Measurements from ENCODE around the gene NFATC3. TPM values are rescaled to one million over a fixed set of nuclear protein-coding genes. Genes with fewer than 3 reads are reported as not detected.

NFATC3 gene
- total and polyA plus RNA-seq, 4 donors: 9.7 to 21.2 (median 16.8) TPM

DNA sequence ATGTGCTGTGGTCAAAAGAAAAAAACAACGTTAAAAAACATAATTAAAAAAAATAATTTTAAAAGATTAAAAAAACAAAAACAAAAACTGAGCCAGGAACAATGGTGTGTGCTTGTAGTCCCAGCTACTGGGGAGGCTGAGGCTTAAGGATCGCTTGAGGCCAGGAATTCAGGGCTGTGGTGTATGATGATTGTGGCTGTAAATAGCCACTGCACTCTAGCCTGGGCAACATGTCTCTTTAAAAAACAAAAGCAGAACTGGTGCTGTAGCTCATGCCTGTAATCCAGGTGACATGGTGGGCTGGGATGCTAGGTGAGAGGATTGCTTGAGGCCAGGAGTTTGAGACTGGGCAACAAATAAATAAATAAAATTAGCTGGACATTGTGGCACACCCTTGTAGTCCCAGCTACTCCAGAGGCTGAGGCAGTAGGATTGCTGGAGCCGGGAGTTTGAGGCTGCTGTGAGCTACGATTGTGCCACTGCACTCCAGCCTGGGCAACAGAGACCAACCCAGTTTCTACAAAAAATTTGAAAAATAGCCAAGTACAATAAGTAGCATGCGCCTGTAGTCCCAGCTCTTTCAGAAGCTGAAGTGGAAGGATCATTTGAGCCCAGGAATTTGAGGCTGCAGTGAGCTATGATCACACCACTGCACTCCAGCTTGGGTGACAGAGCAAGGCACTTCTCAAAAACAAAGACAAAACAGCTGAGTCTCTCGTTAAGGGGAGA is 43.6 kb downstream of the NFATC3 start (continued):
- TF ChIP-seq GABPA (IDR thresholded peaks at IDR 0.05 in 1 of 2, conservative IDR thresholded peaks at IDR 0.05 in 1 of 2): no peak
- TF ChIP-seq JUND (IDR thresholded peaks at IDR 0.05): no peak

DNA sequence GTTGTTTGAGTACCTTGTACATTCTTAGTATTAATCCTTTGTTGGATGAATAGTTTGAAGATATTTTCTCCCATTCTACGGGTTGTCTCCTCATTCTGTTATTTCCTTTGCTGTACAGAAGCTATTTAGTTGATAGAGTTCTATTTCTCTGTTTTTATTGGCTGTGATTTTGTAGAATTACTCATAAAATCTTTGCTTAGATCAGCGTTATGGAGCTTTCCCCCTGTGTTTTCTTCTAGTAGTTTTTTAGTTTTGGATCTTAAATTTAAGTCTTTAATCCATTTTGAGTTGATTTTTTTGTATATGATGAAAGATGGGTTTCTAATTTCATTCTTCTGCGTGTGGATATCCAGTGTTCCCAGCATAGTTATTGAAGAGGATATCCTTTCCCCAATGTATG is 45.4 kb downstream of the NFATC3 start:
- no peak overlapping the region for H3K4me3 ChIP-seq (ENCODE audit: low read depth in 1 of 3, low read length in 3 of 3)
- DNase-seq (ENCODE audit: low spot score): no peak
- no peak overlapping the region for H3K9ac ChIP-seq (ENCODE audit: low read depth in 1 of 2, low read length in 2 of 2)
- WGBS: 93% methylated on average over 3 of the region's 3 CpGs
- no peaks in the 10 kb centered on the region for H3K9me3 ChIP-seq (ENCODE audit: control insufficient read depth in 4 of 4, low read length in 3 of 4)
- H3K36me3 ChIP-seq (ENCODE audit: control insufficient read depth in 4 of 4, insufficient read depth in 3 of 4, low read depth in 1 of 4, low read length in 3 of 4): peaks cover 0 to 7% (median 4%) of the 10 kb centered on the region in 4 donors
- H3K27ac ChIP-seq (ENCODE audit: low read depth in 1 of 2, low read length in 2 of 2): no peak overlapping the region
- peaks cover 0 to 6% (median 2%) of the 10 kb centered on the region in 4 donors for H3K4me1 ChIP-seq (ENCODE audit: control insufficient read depth in 4 of 4, insufficient read depth in 4 of 4, low read length in 3 of 4)
- no peaks in the 10 kb centered on the region for H3K27me3 ChIP-seq (ENCODE audit: control insufficient read depth in 4 of 4, insufficient read depth in 4 of 4, low read length in 3 of 4)
- TF ChIP-seq, protein P1, sequence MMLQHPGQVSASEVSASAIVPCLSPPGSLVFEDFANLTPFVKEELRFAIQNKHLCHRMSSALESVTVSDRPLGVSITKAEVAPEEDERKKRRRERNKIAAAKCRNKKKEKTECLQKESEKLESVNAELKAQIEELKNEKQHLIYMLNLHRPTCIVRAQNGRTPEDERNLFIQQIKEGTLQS (IDR thresholded peaks at IDR 0.05): no peak
- TF ChIP-seq GABPA (IDR thresholded peaks at IDR 0.05 in 1 of 2, conservative IDR thresholded peaks at IDR 0.05 in 1 of 2) (no peak), YY1 (IDR thresholded peaks at IDR 0.05) (no peak), RXRA (IDR thresholded peaks at IDR 0.05) (no peak), EGR1 (IDR thresholded peaks at IDR 0.05; ENCODE audit: low read depth in 2 of 2) (no peak), FOXA2 (IDR thresholded peaks at IDR 0.05) (no peak), TAF1 (conservative IDR thresholded peaks at IDR 0.05) (no peak), SP1 (IDR thresholded peaks at IDR 0.05) (no peak), JUND (IDR thresholded peaks at IDR 0.05) (no peak)
- TF ChIP-seq, protein P2, sequence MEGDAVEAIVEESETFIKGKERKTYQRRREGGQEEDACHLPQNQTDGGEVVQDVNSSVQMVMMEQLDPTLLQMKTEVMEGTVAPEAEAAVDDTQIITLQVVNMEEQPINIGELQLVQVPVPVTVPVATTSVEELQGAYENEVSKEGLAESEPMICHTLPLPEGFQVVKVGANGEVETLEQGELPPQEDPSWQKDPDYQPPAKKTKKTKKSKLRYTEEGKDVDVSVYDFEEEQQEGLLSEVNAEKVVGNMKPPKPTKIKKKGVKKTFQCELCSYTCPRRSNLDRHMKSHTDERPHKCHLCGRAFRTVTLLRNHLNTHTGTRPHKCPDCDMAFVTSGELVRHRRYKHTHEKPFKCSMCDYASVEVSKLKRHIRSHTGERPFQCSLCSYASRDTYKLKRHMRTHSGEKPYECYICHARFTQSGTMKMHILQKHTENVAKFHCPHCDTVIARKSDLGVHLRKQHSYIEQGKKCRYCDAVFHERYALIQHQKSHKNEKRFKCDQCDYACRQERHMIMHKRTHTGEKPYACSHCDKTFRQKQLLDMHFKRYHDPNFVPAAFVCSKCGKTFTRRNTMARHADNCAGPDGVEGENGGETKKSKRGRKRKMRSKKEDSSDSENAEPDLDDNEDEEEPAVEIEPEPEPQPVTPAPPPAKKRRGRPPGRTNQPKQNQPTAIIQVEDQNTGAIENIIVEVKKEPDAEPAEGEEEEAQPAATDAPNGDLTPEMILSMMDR (IDR thresholded peaks at IDR 0.05; ENCODE audit: low read depth, low read length, missing input control): no peak
- TF ChIP-seq, protein P3, sequence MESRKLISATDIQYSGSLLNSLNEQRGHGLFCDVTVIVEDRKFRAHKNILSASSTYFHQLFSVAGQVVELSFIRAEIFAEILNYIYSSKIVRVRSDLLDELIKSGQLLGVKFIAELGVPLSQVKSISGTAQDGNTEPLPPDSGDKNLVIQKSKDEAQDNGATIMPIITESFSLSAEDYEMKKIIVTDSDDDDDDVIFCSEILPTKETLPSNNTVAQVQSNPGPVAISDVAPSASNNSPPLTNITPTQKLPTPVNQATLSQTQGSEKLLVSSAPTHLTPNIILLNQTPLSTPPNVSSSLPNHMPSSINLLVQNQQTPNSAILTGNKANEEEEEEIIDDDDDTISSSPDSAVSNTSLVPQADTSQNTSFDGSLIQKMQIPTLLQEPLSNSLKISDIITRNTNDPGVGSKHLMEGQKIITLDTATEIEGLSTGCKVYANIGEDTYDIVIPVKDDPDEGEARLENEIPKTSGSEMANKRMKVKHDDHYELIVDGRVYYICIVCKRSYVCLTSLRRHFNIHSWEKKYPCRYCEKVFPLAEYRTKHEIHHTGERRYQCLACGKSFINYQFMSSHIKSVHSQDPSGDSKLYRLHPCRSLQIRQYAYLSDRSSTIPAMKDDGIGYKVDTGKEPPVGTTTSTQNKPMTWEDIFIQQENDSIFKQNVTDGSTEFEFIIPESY (IDR thresholded peaks at IDR 0.05): no peak

DNA sequence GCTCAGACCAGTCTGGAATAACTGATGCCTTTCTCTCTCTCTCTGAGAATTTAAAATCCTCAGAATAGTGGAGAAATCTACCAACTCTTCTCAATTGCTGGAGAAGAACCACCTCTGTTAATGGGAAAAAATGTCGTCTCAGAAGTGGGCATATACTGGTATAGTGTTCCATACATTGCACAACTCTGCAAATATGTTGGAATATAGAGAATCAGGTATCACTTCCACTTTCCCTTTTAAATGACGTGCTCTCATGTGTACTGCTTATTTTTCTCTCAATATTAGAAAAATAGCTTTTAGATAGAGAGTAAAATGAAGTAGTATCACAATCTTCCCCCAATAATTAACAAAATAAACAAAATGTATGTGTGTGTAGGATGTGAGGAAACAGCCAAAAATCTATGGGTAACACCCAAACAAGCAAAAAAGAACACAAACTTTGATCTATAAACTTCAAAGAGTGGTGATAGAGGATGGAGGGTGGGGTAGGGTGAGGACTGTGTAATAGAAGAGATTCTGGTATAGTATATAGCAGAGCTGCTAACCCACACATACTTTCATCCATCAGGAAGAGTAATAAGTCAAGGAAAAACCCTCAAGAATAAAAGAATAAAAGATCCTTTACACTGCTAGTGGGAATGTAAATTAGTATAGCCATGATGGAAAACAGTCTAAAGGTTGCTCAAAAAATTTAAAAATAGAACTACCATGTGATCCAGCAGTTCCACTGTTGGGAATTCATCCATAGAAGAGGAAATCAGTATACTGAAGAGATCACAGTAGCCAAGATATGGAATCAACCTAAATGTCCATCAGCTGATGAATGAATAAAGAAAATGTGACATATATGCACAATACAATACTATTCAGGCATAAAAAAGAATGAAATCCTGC is 46.9 kb downstream of the NFATC3 start:
- Histone ChIP-seq H3K36me3 (ENCODE audit: control insufficient read depth in 4 of 4, insufficient read depth in 3 of 4, low read depth in 1 of 4, low read length in 3 of 4) (peaks cover 0 to 4% (median 0%) of the 10 kb centered on the region in 4 donors), H3K27ac (ENCODE audit: low read depth in 1 of 2, low read length in 2 of 2) (no peak overlapping the region), H3K27me3 (ENCODE audit: control insufficient read depth in 4 of 4, insufficient read depth in 4 of 4, low read length in 3 of 4) (no peaks in the 10 kb centered on the region), H3K9ac (ENCODE audit: low read depth in 1 of 2, low read length in 2 of 2) (no peak overlapping the region), H3K4me3 (ENCODE audit: low read depth in 1 of 3, low read length in 3 of 3) (no peak overlapping the region), H3K4me1 (ENCODE audit: control insufficient read depth in 4 of 4, insufficient read depth in 4 of 4, low read length in 3 of 4) (peaks cover 0 to 6% (median 2%) of the 10 kb centered on the region in 4 donors), H3K9me3 (ENCODE audit: control insufficient read depth in 4 of 4, low read length in 3 of 4) (no peaks in the 10 kb centered on the region)
- 71% methylated on average over 2 of the region's 2 CpGs for WGBS
- DNase-seq (ENCODE audit: low spot score): no peak
- TF ChIP-seq, protein P4, sequence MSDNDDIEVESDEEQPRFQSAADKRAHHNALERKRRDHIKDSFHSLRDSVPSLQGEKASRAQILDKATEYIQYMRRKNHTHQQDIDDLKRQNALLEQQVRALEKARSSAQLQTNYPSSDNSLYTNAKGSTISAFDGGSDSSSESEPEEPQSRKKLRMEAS (IDR thresholded peaks at IDR 0.05): no peak
- TF ChIP-seq YY1 (IDR thresholded peaks at IDR 0.05): no peak
- no peak for TF ChIP-seq NR2F2 (IDR thresholded peaks at IDR 0.05)
- TF ChIP-seq FOXA2 (IDR thresholded peaks at IDR 0.05): no peak
- no peak for TF ChIP-seq HNF4G (IDR thresholded peaks at IDR 0.05)
- TF ChIP-seq, protein P5, sequence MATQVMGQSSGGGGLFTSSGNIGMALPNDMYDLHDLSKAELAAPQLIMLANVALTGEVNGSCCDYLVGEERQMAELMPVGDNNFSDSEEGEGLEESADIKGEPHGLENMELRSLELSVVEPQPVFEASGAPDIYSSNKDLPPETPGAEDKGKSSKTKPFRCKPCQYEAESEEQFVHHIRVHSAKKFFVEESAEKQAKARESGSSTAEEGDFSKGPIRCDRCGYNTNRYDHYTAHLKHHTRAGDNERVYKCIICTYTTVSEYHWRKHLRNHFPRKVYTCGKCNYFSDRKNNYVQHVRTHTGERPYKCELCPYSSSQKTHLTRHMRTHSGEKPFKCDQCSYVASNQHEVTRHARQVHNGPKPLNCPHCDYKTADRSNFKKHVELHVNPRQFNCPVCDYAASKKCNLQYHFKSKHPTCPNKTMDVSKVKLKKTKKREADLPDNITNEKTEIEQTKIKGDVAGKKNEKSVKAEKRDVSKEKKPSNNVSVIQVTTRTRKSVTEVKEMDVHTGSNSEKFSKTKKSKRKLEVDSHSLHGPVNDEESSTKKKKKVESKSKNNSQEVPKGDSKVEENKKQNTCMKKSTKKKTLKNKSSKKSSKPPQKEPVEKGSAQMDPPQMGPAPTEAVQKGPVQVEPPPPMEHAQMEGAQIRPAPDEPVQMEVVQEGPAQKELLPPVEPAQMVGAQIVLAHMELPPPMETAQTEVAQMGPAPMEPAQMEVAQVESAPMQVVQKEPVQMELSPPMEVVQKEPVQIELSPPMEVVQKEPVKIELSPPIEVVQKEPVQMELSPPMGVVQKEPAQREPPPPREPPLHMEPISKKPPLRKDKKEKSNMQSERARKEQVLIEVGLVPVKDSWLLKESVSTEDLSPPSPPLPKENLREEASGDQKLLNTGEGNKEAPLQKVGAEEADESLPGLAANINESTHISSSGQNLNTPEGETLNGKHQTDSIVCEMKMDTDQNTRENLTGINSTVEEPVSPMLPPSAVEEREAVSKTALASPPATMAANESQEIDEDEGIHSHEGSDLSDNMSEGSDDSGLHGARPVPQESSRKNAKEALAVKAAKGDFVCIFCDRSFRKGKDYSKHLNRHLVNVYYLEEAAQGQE (IDR thresholded peaks at IDR 0.05): no peak
- TF ChIP-seq SP1 (IDR thresholded peaks at IDR 0.05): no peak
- no peak for TF ChIP-seq GABPA (IDR thresholded peaks at IDR 0.05 in 1 of 2, conservative IDR thresholded peaks at IDR 0.05 in 1 of 2)
- TF ChIP-seq JUND (IDR thresholded peaks at IDR 0.05): no peak
- no peak for TF ChIP-seq FOXA1 (IDR thresholded peaks at IDR 0.05)
- no peak for TF ChIP-seq RAD21 (IDR thresholded peaks at IDR 0.05)
- no peak for TF ChIP-seq RXRA (IDR thresholded peaks at IDR 0.05)
- TF ChIP-seq, protein P1 (IDR thresholded peaks at IDR 0.05): no peak
- TF ChIP-seq EGR1 (IDR thresholded peaks at IDR 0.05; ENCODE audit: low read depth in 2 of 2): no peak
- TF ChIP-seq TAF1 (conservative IDR thresholded peaks at IDR 0.05): no peak

All from liver (tissue), 9 donors.